Measurements from ENCODE around the gene ARID1A.

DNA sequence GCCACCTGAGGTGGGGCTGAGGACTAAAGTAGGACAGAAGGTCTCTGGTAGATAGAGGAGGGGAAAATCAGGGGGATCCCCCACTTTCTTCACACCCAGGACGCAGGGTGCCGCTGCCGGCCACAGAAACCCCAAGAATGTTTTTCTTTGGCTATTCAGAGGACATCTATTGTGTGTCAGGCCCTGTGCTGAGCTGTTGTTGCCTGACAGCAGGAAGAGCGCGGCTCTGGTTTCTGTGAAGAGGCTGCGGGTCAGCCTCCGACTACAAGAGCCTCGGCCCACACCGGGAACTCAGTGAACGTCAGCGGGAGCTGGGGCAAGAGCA is 91.5 kb downstream of the ARID1A start:
- TF ChIP-seq, protein P1, sequence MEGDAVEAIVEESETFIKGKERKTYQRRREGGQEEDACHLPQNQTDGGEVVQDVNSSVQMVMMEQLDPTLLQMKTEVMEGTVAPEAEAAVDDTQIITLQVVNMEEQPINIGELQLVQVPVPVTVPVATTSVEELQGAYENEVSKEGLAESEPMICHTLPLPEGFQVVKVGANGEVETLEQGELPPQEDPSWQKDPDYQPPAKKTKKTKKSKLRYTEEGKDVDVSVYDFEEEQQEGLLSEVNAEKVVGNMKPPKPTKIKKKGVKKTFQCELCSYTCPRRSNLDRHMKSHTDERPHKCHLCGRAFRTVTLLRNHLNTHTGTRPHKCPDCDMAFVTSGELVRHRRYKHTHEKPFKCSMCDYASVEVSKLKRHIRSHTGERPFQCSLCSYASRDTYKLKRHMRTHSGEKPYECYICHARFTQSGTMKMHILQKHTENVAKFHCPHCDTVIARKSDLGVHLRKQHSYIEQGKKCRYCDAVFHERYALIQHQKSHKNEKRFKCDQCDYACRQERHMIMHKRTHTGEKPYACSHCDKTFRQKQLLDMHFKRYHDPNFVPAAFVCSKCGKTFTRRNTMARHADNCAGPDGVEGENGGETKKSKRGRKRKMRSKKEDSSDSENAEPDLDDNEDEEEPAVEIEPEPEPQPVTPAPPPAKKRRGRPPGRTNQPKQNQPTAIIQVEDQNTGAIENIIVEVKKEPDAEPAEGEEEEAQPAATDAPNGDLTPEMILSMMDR (IDR thresholded peaks at IDR 0.05 in 4 of 5, conservative IDR thresholded peaks at IDR 0.05 in 1 of 5), result no peak
- TF ChIP-seq POLR2A (IDR thresholded peaks at IDR 0.05), result no peak

All from gastrocnemius medialis (tissue), 4 donors.